HepG2 (cell line): ENCODE data around the gene ZIK1. TPM values are rescaled to one million over a fixed set of nuclear protein-coding genes. Genes with fewer than 3 reads are reported as not detected.

Experiments used
- ATF1 ChIP-seq: IDR thresholded peaks from 2 replicates; pipeline ENCODE4 v1.6.1; 2016; ENCODE audit warnings: mild to moderate bottlenecking, control low read depth
- CAMTA2 ChIP-seq: sonication (generic); formaldehyde crosslinking; IDR thresholded peaks from 2 replicates; pipeline ENCODE4 v1.4.0; 2020; ENCODE audit warnings: mild to moderate bottlenecking, missing genetic modification reagents, borderline replicate concordance
- DRAP1 ChIP-seq: IDR thresholded peaks from 2 replicates; pipeline ENCODE4 v1.6.1; 2016; ENCODE audit warnings: missing genetic modification reagents, missing compliant biosample characterization
- KMT2A ChIP-seq: sonication (generic); formaldehyde crosslinking; IDR thresholded peaks from 2 replicates; pipeline ENCODE4 v1.4.0; 2020; ENCODE audit warnings: missing genetic modification reagents
- NFIB ChIP-seq: sonication (generic); formaldehyde crosslinking; IDR thresholded peaks from 2 replicates; pipeline ENCODE4 v1.9.0; 2021; ENCODE audit warnings: missing genetic modification reagents, mild to moderate bottlenecking, borderline replicate concordance
- PRDM15 ChIP-seq: sonication (generic); formaldehyde crosslinking; IDR thresholded peaks from 2 replicates; pipeline ENCODE4 v1.4.0; 2020; ENCODE audit warnings: missing genetic modification reagents
- SKI ChIP-seq: fragments of 450-650 bp; IDR thresholded peaks from one replicate; pipeline ENCODE4 v1.6.1; 2018; ENCODE audit warnings: mild to moderate bottlenecking; ENCODE audit not compliant: partially characterized antibody
- SNAPC4 ChIP-seq: sonication (generic); formaldehyde crosslinking; IDR thresholded peaks from 2 replicates; pipeline ENCODE4 v1.4.0; 2020; ENCODE audit warnings: mild to moderate bottlenecking, missing genetic modification reagents
- TBX3 ChIP-seq: fragments of 450-650 bp; IDR thresholded peaks from 2 replicates; pipeline ENCODE4 v1.6.1; 2017; ENCODE audit warnings: antibody characterized with exemption, mild to moderate bottlenecking, inconsistent platforms, borderline replicate concordance
- ZBTB34 ChIP-seq: sonication (generic); formaldehyde crosslinking; IDR thresholded peaks from 2 replicates; pipeline ENCODE4 v1.8.0; 2022; ENCODE audit warnings: mild to moderate bottlenecking, missing genetic modification reagents
- ZFP37 ChIP-seq: sonication (generic); formaldehyde crosslinking; IDR thresholded peaks from 2 replicates; pipeline ENCODE4 v1.4.0; 2020; ENCODE audit warnings: missing genetic modification reagents, borderline replicate concordance
- ZNF414 ChIP-seq: sonication (generic); formaldehyde crosslinking; IDR thresholded peaks from 2 replicates; pipeline ENCODE4 v1.5.0; 2020; ENCODE audit warnings: missing genetic modification reagents
- ZNF598 ChIP-seq: sonication (generic); formaldehyde crosslinking; IDR thresholded peaks from 2 replicates; pipeline ENCODE4 v1.5.1; 2020; ENCODE audit warnings: mild to moderate bottlenecking, missing genetic modification reagents, borderline replicate concordance
- ZNF691 ChIP-seq: sonication (generic); formaldehyde crosslinking; IDR thresholded peaks from 2 replicates; pipeline ENCODE4 v1.4.0; 2020; ENCODE audit warnings: missing genetic modification reagents, low read depth, mild to moderate bottlenecking, borderline replicate concordance
- polyA plus RNA-seq, 8 experiments: library from polyadenylated mRNA; depleted of rRNA in 3 of 8; stranded (reverse) in 7 of 8; unstranded in 1 of 8; fragments of >200 nt; fragmentation: Illumina TruSeq in 4 of 8; extraction: Trizol in 4 of 8; gene quantifications; 2 replicates each; pipeline versions ENCODE4 v1.2.1 to v1.2.3, GENCODE V29; 2011 to 2016; ENCODE audit warnings: low read depth in 4 of 8, missing spikeins in 1 of 8, mixed read lengths in 1 of 8; ENCODE audit not compliant: insufficient read depth in 1 of 8
- total RNA-seq, 5 experiments: library from RNA; depleted of rRNA; stranded (reverse); fragments of >200 nt; fragmentation: Illumina TruSeq; extraction: Trizol; gene quantifications; 2 replicates each; pipeline ENCODE4 v1.2.3, GENCODE V29; 2016; ENCODE audit warnings: low read depth in 1 of 5

ZIK1 gene
- total and polyA plus RNA-seq, 2 of the 13 experiments (the other 11 are each of a cell fraction or from before 2014, with no cell fraction given), result 2.1 to 7.2 TPM

- TF ChIP-seq SNAPC4 (CRISPR knock-in tag) (no peak), ZBTB34 (CRISPR knock-in tag) (no peak), TBX3 (no peak), PRDM15 (CRISPR knock-in tag) (no peak), ATF1 (peak; percentile 75), KMT2A (peak; percentile 62; the same call in 1 of the 2 replicates), ZNF598 (CRISPR knock-in tag) (peak; percentile 60; the same call in 1 of the 2 replicates), ZNF691 (CRISPR knock-in tag) (peak; percentile 38; the same call in 1 of the 2 replicates), SKI (no peak), DRAP1 (no peak; the same call in 1 of the 2 replicates), NFIB (no peak), CAMTA2 (0 out of 2 replicates have a peak, but pooled peaks have one; percentile 39), ZFP37 (CRISPR knock-in tag) (no peak), ZNF414 (CRISPR knock-in tag) (no peak)
Observed at GRCh38 chr19:57578487-57579205, 5.3 kb upstream of the ZIK1 start, which contains the start of gene ZNF416 (continued).
